Measurements from ENCODE around the gene GAREM1.

GAREM1 gene

DNA sequence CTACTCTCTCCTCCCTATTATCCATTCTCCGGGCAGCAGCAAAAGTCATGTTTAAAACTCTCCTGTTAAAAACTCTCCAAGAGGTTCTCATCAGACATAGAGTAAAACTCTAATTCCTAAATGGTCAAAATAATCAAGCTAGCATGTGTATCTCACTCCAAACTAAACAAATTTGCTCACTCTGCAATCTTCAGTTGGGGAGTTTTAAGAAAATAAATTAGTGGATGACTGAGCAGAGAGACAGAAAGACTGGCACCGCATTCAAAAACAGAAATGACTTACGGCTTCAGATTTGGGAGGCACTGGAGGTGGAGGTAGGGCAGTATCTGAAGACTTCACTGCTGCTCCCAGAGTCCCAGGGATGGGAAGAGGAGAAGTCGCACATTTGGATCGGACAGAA, 183.9 kb downstream of the GAREM1 start:
- no peak for DNase-seq

DNA sequence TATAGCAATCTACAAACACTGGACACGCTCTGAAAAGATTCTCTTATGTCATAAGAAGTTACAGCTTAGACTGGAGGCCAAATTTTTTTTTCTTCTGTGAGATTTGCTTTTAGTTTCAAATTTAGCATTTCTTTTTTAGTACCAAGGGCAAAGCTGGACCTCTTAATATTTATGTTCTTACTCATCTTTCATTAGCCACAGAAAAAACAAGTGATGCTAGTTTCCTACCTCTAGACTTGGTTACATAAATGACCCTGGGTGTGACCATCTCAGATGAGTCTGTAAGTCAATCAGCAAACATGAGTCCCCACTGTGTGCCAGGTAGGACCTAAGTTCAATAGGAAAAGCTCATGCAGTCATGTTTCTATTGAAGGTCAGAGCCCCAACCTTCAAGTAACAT, 186.4 kb downstream of the GAREM1 start:
- no peak for DNase-seq

DNA sequence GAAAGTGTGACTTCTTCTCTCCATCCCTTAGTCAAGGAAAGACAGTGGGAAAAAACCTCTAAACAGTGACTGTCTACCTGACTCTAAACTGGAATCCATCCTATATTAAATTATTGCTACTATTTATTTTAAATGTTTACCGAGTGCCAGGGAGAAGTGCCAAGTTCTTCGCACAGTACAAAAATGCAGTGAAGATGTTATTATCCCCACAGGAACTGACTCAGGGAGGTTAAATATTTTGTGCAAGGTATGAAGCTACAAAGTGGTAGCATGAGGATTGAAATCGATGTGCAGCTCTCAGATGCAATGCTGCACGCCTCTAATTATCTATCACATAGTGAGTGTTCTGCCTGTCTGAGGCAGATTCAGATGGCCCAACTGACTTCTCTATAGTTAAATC, 189.8 kb downstream of the GAREM1 start:
- DNase-seq, result no peak

DNA sequence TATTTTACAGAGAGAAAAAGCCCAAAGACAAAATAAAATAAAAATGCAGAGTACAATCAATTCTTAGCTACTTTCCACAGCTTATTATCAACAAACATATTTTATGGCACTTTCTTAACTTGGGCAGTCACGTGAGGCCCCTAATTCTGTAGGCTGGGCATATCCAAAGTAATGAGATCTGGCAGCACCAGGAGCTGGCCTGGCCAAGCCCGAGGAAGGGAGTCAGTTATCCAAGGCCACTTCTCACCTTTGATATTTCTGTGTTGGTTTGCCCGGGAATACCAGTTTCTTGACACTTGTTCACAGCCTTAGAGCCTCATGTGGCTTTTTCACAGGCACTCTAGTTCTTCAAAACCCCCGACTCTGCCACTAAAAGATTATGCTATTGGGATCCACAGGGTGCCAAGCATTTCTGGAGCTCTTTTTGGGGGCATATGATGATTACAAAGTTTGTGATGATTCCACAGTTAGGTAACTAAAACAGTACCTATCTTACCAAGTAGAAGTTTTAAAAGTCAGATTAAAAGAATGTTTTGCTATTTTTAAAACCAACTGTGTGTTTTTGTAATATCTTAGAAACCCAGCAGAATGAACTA, 190.4 kb downstream of the GAREM1 start:
- DNase-seq, result no peak

DNA sequence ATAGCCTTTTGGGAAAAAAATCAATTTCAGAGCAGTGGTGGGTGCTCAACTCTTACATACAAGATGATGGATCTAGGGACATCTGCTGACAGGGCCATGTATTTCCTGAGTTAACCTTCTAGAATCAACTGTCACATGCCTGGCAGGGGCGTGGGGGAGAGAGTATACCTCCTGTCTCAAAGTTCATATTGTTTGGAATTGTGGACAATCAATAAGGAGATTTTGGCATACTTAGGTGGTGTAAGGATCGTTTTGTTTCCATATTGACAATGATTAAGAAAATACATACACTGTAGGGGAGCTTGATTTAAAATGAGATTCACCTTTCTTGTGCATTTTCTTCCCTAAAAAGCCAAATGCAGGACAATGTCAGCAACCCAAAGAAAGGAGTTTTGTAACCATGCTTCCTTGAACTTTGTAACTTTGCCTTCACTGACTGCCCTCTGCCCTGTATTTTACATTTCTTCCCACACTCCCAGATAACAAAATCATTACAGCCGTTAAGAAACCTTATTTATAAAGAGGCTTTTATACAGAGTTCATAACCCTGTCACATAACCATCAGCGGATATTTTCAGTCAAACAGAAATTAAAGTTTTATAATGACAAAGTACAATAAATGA, 192.4 kb downstream of the GAREM1 start:
- no peak for DNase-seq

DNA sequence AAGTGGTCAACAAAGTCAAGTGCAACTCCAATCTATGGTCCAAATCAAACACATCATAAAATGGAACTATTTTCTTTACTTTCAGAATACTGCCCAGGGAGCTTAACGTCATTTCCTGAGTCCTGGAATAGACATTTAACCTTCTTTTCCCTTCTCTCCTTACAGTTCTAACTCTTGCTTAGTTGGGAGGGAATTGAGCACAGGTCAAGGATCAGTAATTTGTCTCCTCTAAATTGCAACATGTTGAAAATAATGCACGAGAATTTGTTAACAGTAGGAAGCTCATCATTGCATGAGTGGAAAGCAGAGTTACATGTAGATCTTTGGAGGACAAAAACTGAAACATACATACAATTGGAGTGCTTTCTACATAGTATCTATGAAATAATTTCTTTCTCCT, 193.1 kb downstream of the GAREM1 start:
- no peak for DNase-seq

DNA sequence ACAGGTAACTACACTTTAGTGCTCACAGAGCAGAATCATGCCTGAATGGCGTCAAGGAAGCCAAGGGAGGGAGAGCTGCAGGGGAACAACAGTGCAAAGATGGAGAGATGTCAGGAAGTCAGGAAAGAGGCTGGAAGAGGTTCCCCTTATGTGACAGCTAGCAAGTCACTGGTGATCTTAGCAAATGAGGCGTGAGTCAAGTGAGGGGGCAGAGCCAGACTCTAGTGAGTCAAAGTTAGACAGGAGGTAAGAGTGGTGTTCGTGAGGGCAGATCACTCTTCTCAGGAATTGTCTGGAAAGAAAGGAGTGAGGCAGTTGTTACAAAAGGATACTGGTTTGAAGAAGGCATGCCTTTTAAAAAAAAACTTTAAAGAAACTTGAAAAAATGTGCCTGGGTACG, 193.8 kb downstream of the GAREM1 start:
- DNase-seq, result no peak

DNA sequence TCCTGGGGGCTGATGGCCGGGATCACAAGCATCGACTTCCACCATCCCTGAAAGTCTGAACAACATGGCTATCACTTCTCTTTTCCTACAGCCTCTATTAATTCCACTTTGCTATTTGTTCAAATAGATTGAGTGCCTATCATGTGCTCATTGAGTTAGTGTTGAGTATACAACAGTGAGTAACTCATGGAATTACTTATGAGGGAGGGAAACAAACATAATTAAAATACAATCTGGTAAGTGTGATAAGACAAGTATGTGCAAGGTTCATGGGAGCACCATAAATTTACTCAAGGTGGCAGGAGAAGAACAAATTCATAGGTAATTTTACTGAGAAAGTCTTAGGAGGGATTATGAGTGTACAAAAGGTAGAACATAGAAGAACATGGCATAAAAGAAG, 194.4 kb downstream of the GAREM1 start:
- no peak for DNase-seq

DNA sequence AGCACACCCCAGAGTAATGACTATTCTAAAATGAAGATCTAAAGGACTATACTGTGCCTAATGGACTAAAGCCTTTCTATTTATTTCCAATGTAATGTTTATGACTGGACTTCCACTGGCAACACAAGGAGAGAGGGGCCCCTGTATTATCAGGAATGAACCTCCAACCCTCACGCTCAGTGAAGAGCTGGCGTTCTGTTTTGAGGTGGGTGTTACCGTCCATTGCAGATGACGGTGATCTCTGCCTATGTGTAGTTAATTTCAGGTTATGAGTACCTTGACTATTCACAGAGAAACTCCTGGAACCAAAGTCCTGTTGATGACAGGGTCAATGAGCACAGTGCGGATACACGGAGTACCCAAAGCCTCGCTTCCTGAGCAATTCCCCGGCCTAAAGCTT, 195.5 kb downstream of the GAREM1 start:
- DNase-seq, result no peak

DNA sequence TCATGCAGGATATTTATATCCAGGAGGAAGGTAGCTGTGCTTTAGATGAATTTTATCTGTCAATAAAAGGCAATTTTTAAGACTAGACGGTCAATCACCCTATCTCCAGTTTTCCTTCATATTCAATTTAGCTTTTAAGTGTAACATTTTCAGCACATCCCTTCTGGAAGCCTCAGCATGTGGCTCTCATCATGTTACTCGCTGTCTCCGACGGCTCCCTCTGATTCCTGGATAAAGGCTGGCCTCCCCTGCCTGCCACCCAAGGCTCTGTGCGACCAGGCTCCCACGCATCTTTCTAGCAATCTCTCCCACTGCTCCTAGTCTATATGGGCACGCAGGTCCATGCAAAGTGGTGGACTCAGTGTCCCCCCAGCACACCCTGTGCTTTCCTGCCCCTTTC, 196.4 kb downstream of the GAREM1 start:
- no peak for DNase-seq

DNA sequence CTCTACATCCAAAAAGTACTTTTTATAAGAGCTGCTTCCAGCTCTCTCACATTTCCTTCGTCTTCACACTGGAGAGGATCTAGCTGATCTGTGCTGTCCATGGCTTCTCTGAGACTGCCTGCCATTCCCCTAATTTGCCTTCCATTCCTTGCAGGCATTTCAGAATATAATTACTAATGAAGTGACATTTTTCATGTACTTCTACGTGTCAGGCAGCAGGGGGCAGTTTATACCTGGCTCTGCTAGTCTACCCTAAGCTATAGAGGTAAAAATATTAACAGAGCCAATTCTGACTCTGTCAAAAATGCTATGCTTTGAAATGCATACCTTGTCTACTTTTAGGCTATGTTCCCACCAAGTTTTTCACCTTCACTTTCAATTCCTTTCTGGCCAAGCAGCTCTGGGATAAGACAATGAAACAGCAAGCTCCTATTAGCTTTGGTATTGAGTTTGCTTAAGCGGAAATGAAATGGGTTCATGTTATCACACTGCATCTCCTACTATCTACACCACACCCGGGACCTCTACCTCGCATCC, 198.9 kb downstream of the GAREM1 start:
- no peak for DNase-seq

DNA sequence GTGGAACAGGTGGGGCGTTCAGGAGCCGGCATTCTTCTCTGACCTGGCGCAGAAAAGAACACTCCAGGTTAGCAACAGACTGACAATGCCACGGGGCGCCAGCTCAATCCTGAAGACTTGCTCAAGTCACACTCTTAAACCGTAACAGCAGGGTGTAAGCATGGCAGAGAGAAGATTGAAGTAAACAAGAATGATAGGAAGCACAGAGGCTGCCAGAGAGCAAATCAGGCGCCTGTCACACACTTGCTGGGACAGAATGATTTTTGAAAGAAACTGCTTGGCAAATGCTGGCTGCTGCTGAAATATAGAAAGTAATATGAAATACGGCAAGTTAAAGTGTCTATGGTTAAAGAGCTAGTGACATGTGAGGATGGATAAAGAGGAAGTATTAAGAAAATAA, 200.3 kb downstream of the GAREM1 start:
- no peak for DNase-seq

DNA sequence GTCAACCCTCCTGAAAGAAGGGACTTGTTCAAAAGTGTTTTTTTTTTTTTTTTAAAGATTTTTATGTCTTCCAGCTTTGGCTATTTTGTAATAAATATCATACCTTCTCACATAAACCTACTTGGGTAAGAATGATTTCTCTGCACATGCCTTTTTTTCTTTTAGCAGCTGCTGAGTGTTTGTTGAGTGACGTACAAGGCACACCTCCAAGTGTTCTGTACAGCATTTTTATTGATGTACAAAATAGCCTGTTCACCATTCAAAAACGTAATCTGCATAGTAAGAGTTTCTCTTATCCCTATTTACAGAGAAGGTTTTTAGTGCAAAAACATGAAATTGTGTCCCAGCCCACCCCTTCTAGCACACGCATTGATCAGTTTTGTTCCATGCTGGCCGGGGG, 203.2 kb downstream of the GAREM1 start:
- DNase-seq, result no peak

DNA sequence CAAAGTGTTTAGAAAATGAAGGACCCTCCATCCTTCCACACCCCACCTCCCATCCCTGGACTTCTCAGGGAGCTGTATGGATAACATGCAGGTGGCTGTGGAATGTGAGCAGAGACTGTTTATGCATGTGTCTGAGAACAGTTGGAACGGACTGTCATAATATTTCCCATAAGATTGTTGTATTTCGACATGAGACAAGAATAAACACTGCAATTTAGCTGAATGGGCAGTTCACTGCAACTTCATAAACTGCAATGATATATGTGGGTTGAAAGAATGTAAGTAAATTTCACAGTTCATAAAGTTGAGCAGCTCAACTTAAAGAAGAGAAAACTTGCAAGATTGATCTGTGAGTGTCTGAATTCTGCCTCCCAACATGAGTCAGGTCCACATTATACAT, 206.3 kb downstream of the GAREM1 start:
- DNase-seq, result no peak

DNA sequence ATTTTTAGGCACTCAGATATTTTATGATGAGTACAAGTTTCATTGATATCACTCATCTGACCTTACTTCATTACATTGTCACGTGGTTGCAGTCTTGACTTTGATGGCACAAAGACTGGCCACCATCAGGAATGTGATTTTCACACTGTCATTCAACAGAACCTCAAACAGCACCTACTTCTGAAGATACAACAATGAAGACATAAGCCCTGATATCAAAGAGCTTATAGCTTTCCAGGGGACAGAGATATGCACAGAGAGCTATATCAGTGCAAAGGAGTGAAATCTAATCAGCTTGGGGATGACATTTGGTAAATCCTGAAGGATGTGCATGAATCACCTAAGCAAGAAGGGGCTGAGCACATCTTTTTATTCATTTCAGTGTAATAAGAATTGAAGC, 208.6 kb downstream of the GAREM1 start:
- DNase-seq, result no peak

DNA sequence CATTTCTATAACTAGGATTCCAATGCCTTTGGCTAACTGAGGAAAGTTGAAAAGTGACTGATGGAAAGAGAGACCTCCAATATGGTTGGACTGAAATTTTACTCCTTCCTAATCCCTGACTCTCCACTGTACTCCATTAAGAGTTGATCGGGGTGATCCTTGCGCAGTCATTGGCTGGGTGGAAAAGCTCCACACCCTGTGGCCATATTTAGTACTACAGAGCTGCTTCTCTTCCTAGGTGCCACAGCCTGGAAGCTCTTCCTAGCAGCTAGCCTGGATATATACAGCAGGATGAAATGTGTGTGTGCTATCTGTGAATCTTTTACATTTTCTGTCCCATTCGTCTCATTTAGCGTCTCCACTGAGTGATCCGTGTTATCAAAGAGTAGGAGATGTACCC, 209.7 kb downstream of the GAREM1 start:
- no peak for DNase-seq

DNA sequence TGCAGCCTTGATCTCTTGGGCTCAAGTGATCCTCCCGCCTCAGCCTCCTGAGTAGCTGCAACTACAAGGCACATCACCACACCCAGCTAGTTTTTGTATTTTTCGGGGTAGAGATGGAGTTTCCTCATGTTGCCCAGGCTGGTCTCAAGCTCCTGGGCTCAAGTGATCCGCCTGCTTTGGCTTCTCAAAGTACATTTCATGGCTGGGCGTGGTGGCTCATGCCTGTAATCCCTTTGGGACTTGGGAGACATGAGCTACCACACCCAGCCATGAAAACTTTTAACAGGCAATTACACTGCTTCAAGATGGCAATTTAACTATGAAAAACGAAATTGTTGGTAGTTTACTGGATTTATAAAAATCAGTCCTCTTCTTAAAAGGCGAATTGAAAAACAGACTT, 211.1 kb downstream of the GAREM1 start:
- DNase-seq, result no peak

DNA sequence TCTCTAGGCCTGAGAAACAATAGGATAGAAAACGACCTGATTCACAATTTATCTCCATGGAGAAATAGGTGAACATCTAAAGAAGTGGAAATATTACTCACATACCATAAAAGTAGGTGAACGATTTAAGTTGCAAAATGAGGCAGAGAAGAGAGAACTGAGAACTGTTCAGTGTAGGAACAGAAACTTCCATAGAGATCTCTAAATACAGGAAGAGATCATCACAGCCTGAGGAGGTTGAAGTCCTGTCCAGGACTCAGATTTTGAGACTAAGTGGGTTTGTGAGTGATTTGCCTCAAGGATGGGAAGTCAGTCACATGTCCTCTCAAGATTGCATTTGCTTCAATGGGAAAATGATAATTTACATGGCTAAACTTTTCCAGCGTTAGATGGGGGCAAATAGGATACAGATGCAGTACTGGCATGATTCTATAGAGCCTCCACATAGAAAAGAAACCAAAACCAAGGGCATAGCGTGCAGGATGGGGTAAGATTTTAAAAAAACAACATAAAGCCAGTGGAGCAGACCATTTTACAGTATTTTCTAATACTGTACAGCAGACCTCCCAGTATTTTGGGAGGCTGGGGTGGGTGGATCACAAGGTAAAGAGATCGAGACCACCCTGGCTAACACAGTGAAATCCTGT, 212.0 kb downstream of the GAREM1 start:
- DNase-seq, result no peak

DNA sequence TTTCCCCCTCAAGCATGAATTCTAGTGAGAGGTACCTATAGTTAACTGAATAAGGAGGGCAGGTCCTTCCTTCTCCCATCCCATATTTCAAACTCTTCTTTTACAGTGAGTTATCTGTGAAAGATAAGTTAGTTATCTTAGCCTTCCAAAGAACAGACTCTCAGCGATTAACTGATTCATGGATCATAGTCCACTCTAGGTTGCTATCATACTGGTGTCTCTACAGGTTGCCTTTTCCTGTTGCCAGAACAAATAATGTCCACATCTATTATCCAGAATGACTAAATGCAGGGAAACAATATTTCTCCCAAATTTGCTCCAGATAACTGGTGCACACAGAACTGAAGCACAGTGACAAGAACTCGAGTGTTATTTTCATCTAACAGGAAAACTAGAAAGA, 212.5 kb downstream of the GAREM1 start:
- DNase-seq, result no peak

DNA sequence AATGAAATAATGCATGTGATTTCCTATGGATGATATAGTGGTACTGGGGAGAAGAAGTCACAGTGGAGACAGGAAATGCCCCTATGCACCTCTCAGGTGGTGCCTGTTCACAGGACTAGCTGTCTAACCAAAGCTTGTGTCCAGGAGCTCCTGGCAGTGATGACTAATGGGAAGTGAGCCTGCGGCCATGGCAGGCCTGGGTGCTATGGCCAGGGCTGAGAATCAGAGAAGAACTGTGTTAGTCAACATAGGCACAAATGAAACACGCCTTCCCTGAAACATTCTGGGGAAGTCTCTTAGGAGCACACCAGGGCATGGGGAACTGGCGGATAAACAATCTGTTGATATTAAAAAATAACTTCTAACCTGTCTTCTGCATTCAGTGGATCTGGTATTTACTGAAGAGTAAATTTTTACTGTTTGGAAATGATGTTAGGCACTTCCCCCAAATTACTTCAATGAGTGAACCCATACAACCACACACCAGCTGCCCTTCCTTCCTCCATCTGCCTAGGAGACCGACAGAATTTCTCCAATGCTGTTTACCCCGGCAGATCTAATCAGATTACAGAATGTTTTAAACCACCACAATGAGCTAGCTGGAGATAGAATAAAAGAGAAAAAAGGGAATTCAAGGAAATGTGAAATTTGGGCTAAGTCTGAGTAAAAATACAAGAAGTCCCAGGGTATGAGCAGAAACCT, 213.4 kb downstream of the GAREM1 start:
- no peak for DNase-seq

DNA sequence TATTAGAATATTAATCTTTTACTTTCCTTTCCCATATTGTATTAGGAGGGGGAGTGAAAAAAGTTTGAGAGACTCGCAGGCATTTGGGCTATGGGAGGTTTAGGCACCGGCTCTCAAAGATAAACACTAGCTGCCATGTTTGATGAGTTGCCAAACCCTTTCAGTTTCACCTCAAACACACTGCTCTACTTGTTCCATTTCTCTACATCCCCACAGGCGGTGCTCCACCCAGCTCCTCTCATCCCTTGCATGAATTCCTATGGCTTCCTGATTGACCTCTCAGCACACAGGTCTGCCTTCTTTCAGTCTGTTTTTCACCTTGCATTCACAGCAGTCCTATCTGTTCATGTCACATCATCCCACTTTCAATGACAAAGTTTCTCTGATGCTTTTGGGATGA, 215.1 kb downstream of the GAREM1 start:
- no peak for DNase-seq

DNA sequence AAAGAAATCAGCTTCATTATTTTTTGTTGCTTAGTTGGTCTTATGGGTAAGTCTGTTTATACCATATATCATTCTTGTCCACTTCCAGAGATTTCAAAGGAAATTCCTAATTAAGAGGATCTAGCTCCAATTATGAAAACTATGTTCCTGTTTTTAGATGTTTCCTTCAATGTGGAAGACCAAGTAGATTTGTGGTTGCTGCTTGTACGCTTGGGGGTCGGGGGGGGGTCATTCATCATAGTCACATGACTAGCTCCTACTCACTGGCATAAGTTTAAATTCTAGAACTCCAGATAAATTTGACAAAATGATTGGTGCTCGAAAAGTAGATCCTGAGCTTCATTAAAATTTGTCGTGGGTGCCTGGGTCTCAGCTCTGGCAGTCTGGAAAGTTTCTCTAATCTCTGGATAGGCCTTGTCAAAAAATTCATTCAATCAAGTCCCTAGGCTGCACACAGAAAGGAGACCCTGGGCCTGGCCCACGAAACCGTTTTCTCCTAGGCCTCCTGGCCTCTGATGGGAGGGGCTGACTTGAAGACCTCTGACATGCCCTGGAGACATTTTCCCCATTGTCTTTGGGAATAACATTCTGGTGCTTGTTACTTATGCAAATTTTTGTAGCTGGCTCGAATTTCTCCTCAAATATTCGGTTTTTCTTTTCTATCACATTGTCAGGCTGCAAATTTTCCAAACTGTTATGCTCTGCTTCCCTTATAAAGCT, 218.4 kb downstream of the GAREM1 start:
- DNase-seq, result no peak

DNA sequence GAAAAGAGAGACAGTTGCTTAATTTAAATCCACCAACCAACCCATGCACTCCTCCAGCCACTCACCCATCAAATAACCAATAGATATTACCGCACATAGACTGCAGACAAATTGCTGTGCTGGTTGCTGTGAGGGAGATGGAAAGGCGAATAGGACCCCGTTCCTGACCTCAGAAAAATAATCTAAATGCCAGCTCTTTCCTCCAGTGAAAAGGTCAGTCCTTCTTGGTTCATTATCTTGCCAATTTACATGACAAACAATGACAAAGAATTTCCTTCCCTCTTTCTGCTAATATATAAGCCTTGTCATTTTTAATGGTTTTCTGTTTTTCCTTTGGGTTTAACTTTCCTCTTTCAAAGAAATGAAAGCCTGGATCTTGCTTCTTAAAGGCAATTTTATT, 219.2 kb downstream of the GAREM1 start:
- DNase-seq, result no peak
